Activated CD4-positive, alpha-beta T cell treated with anti-CD3 and anti-CD28 coated beads for 36 hours (primary cell): ENCODE data around the gene HLA-DOA. TPM values are rescaled to one million over a fixed set of nuclear protein-coding genes. Genes with fewer than 3 reads are reported as not detected.

Experiments
- ATAC-seq: fragments of 200-7000 bp; cut with Tn5 transposase; one replicate; pipeline ENCODE4 v1.10.0; 2021; ENCODE audit warnings: mild to moderate bottlenecking, moderate library complexity
- CTCF ChIA-PET: fragments of 350-600 bp; sonication (Branson Sonifier 250); formaldehyde crosslinking; loops from one replicate; lab custom pipeline; 2021; ENCODE audit warnings: antibody characterized with exemption; lab: Charles Lee
- POLR2A ChIA-PET: fragments of 350-600 bp; sonication (Branson Sonifier 250); formaldehyde crosslinking; loops from one replicate; lab custom pipeline; 2021; ENCODE audit warnings: antibody characterized with exemption, inconsistent platforms; lab: Charles Lee
- DNase-seq: peaks from one replicate; pipeline ENCODE4 v3.0.0-alpha.2; 2020
- H3K27ac Mint-ChIP-seq: one replicate; pipeline ENCODE4 v1.8.0; 2021; ENCODE audit warnings: mixed read lengths
- H3K27me3 Mint-ChIP-seq: one replicate; pipeline ENCODE4 v1.8.0; 2021; ENCODE audit warnings: mixed read lengths
- H3K36me3 Mint-ChIP-seq: one replicate; pipeline ENCODE4 v1.8.0; 2021; ENCODE audit warnings: low read depth, mixed read lengths
- H3K4me1 Mint-ChIP-seq: one replicate; pipeline ENCODE4 v1.8.0; 2021; ENCODE audit warnings: mixed read lengths
- H3K4me3 Mint-ChIP-seq: one replicate; pipeline ENCODE4 v1.8.0; 2021; ENCODE audit warnings: mild to moderate bottlenecking, moderate library complexity, mixed read lengths
- H3K9me3 Mint-ChIP-seq: one replicate; pipeline ENCODE4 v1.8.0; 2021; ENCODE audit warnings: low read depth, mixed read lengths
- intact Hi-C, 2 experiments: fragments of 100-400 bp; cut with DNase I in 1 of 2; cut with micrococcal nuclease in 1 of 2; formaldehyde crosslinking; loops; one replicate each; pipeline versions ENCODE4 v1.14.2 to v1.15.1; 2022 to 2024; cut with DNase I, micrococcal nuclease
- total RNA-seq, 2 experiments: library from RNA; stranded (reverse); gene quantifications; one replicate each; pipeline ENCODE4 v1.2.3, GENCODE V29; 2021

Gene HLA-DOA
- total RNA-seq, 2 experiments from 2014 or later = 1.7 to 3.3 TPM

DNA sequence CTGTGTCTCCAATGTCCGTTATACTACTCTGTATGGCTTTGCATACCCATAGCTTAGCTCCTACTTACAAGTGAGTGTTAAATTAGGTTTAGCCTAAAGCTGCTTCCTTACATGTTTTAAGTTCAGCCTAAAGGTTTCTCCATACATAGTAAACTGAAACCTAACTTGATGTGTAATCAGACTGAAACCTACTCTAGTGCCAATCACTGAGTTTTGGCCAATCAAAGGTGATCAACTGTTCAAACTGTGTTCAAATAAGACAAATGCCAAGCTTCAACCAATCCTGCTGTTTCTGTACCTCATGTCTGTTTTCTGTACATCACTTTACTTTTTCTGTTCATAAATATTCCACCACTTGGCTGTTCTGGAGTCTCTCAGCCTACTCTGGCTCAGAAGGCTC, 20.0 kb downstream of the HLA-DOA start:
- no peaks in the 10 kb centered on the region for H3K27me3 Mint-ChIP-seq
- H3K4me1 Mint-ChIP-seq = peaks cover 7% of the 10 kb centered on the region
- ChIA-PET POLR2A (no interaction called here), CTCF (interaction anchor here (0.6 to 7.6 kb wide), 10 partner anchors 9 to 121 kb away, joined by 3 to 154 read pairs (median 4); no protein-coding TSS in a partner anchor)
- H3K36me3 Mint-ChIP-seq = no peaks in the 10 kb centered on the region
- H3K4me3 Mint-ChIP-seq = no peak overlapping the region
- intact Hi-C loops = no loop called here
- H3K9me3 Mint-ChIP-seq = no peaks in the 10 kb centered on the region
- DNase-seq (no peak), ATAC-seq (peak; percentile 27)
- H3K27ac Mint-ChIP-seq = no peak overlapping the region

DNA sequence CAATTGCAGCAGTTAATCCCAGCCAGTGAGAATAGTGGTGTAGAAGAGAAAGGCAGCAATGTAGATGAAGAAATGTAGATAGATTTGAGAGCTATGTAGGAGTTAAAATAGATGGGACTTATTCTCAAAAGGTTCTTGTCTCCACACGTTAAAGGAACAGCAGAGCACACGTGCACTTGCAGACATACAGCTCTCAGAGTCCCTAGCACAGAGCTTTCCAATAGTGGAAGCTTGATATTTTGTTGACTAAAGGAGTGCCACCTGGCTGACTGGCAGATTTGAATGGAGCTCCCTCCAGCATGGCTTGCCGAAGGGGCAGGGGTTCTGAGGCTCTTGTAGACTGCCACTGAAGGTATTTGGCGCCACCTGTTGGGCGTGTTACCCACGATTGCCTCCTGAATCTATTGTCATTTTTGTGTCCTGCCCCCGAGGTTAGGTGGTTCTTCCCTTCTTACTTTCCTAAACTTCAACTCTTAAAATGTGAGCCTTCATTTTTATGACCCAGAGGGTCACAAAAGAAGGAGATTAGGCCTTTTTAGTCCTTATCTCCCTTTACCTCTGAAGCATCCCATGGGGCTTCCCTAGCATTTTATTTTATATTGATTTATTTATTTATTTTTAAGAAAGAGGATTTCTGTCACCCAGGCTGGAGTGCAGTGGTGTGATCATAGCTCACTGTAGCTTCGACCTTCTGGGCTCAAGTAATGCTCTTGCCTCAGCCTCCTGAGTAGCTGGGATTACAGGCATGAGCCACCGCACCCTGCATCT, 24.6 kb downstream of the HLA-DOA start:
- Mint-ChIP-seq H3K4me3 (no peak overlapping the region), H3K27me3 (no peaks in the 10 kb centered on the region), H3K4me1 (peaks cover 15% of the 10 kb centered on the region), H3K36me3 (peaks cover 20% of the 10 kb centered on the region), H3K9me3 (no peaks in the 10 kb centered on the region), H3K27ac (peak overlapping the region; percentile 44)
- ChIA-PET POLR2A (interaction anchor here (0.7 to 3.7 kb wide), 13 partner anchors 9 to 265 kb away, joined by 3 to 71 read pairs (median 3); partner anchors contain the start of genes BRD2, HLA-DMA and TAP2), CTCF (interaction anchor here (0.6 to 7.6 kb wide), 63 partner anchors 9 to 1197 kb away, joined by 3 to 172 read pairs (median 5); partner anchors contain the start of genes BRD2, HLA-DMA, HLA-DMB and PSMB9)
- intact Hi-C loops = loop anchor here (1.0 to 2.0 kb wide), 4 partner anchors 32 to 100 kb away; partner anchors contain the start of gene HLA-DMA (in 2 of the 2)
- DNase-seq (peak; percentile 96), ATAC-seq (peak; percentile 88)

DNA sequence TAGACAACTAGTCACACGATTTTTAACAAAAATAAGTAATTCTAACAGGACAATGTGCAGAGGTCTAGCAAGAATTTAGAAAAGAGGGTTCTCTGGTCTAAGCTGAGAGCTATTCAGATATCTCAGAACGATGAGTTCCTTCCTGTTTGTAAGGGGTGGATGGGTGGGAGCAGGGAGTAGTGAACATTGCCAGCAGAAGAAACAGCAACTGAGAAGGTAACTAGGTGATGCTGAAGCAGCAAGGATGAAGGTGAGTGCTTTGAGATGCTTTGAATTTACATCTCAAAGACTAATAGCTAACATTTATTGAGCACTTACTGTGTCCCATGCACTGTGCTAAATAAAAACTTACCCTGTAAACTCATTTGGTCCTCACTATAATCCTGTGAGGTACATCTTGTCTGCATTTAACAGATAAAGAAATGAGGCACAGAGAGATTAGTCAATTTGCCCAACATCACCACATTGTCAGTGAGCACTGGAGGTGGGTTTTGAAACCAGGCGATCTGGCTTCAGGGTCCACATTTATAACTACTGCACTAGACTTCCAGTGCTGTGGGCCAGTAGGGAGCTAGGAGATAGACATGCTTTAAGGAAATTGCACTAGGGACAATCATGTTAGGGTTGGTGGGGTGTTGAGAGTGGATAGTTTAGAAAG, 25.3 kb downstream of the HLA-DOA start:
- CTCF ChIA-PET = interaction anchor here (0.6 to 7.6 kb wide), 61 partner anchors 9 to 1196 kb away, joined by 3 to 172 read pairs (median 5); partner anchors contain the start of genes BRD2, HLA-DMA, HLA-DMB and PSMB9
- DNase-seq (no peak), ATAC-seq (peak; percentile 10)
- no peak overlapping the region for H3K4me3 Mint-ChIP-seq
- H3K36me3 Mint-ChIP-seq = peaks cover 26% of the 10 kb centered on the region
- POLR2A ChIA-PET = interaction anchor here (0.7 to 3.7 kb wide), 14 partner anchors 8 to 266 kb away, joined by 3 to 71 read pairs (median 3); partner anchors contain the start of genes BRD2, HLA-DMA and TAP2
- H3K27me3 Mint-ChIP-seq = no peaks in the 10 kb centered on the region
- no peaks in the 10 kb centered on the region for H3K9me3 Mint-ChIP-seq
- peak overlapping the region; percentile 44 for H3K27ac Mint-ChIP-seq
- intact Hi-C loops = loop anchor here (1.0 to 2.0 kb wide), 4 partner anchors 31 to 99 kb away; partner anchors contain the start of gene HLA-DMA (in 2 of the 2)
- H3K4me1 Mint-ChIP-seq = peaks cover 12% of the 10 kb centered on the region

DNA sequence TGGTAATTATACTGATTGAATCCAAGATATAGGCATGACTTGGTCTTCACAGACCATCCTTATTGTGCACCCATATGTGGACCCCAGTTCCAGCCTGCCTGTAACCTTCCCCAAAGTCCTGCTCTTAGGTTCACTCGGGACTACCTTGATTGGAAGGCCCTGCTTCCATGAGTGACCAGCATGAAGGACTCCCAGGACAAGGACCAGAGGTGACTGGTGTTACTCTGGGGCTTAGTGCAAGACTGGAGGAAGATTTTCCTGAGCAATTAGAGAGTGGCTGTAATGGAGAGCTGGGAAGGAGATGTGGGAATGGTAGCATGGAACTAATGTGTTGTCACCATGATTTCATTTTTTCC, 25.9 kb downstream of the HLA-DOA start:
- Mint-ChIP-seq H3K4me1 (peaks cover 17% of the 10 kb centered on the region), H3K4me3 (no peak overlapping the region)
- DNase-seq = no peak

DNA sequence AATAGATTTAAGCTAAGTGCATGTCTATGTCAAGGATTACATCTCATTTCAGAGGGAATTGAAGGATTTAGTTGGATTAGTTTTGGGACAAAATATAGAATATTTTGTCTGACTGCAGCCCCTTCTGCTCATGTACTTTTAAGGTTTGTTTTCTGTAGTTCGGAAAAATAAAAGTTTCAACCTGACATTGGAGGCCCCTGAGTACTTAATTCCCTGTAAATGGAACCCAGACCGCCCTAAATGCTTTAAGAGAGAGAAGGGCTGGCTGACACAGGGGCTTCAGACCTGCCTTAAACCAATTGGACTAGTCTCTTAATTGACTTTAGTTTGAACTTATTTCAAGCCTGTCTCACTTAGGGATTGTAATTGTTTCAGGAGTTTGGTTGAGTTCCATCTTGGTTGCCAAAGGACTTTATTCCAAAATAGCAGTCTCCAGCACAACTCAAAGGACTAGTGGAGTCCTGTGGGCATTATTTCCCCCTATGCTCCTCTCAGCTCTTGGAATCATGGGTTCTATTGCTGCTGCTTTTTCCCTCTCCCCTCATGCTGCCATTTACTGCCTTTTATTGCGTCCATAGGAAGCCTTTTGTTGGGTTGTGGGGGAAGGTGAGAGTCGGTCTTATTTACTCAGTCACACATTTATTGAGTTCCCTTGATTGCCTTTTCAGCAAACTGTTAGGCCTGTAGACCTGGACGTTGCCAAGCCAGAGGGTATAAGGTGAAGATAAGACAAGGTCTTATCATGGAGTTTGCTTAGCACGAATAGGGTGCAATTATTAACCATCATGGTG, 26.5 kb downstream of the HLA-DOA start:
- CTCF ChIA-PET = interaction anchor here (0.6 to 7.6 kb wide), 19 partner anchors 12 to 409 kb away, joined by 3 to 172 read pairs (median 27); partner anchors contain the start of genes BRD2, HLA-DMA, HLA-DMB and KIFC1
- H3K27ac Mint-ChIP-seq = no peak overlapping the region
- H3K27me3 Mint-ChIP-seq = no peaks in the 10 kb centered on the region
- H3K4me1 Mint-ChIP-seq = peaks cover 20% of the 10 kb centered on the region
- H3K4me3 Mint-ChIP-seq = no peak overlapping the region
- H3K9me3 Mint-ChIP-seq = no peaks in the 10 kb centered on the region
- POLR2A ChIA-PET = interaction anchor here (0.6 to 3.7 kb wide), 5 partner anchors 12 to 89 kb away, joined by 3 to 71 read pairs (median 4); partner anchors contain the start of gene BRD2
- intact Hi-C loops = no loop called here
- H3K36me3 Mint-ChIP-seq = peaks cover 38% of the 10 kb centered on the region
- DNase-seq (no peak), ATAC-seq (no peak)

More for the DNA sequence above, 25.9 kb downstream of the HLA-DOA start:
- ChIA-PET CTCF (interaction anchor here (0.6 to 7.6 kb wide), 18 partner anchors 10 to 408 kb away, joined by 3 to 172 read pairs (median 22); partner anchors contain the start of genes BRD2, HLA-DMA, HLA-DMB and KIFC1), POLR2A (interaction anchor here (1.0 to 3.7 kb wide), 5 partner anchors 12 to 128 kb away, joined by 3 to 71 read pairs (median 8); partner anchors contain the start of gene BRD2)
- no peaks in the 10 kb centered on the region for H3K9me3 Mint-ChIP-seq
- intact Hi-C loops = no loop called here
- H3K36me3 Mint-ChIP-seq = peaks cover 32% of the 10 kb centered on the region
- peak overlapping the region; percentile 32 for H3K27ac Mint-ChIP-seq
- H3K27me3 Mint-ChIP-seq = no peaks in the 10 kb centered on the region
- ATAC-seq = no peak

DNA sequence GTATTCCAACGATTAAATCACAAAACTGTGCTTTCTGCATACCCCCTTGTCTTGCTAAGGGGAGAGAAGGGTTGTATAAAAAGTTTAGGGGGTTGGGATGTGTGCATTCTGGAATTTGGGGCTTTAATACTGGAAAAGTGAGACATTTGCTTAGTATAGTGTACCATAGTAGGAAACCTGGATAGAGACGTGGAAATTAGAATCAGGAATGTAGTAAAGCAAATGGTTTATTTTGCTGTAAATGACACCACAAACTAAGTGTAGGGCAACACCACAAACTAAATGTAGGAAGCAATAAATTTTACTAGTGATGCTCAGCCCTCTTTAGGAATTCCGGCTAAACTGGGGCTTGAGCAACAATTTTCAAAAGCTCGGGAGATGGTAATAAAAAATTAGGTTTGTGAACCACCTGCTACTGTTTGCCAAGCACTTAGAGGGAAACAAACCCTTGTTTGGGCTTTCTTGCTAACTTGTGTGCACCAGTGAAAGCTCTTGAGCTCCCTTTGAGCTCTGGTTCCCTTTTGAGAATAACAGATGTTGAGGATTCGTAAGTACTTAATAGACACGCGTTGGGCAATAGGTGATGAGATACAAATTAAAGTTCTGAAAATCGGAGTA, 27.2 kb downstream of the HLA-DOA start:
- Mint-ChIP-seq H3K36me3 (peaks cover 45% of the 10 kb centered on the region), H3K4me1 (peaks cover 27% of the 10 kb centered on the region), H3K9me3 (no peaks in the 10 kb centered on the region), H3K27me3 (no peaks in the 10 kb centered on the region), H3K4me3 (no peak overlapping the region), H3K27ac (peak overlapping the region; percentile 22)
- DNase-seq (no peak), ATAC-seq (no peak)
- intact Hi-C loops = no loop called here
- ChIA-PET CTCF (interaction anchor here (0.6 to 7.6 kb wide), 11 partner anchors 11 to 143 kb away, joined by 3 to 172 read pairs (median 4); partner anchors contain the start of genes BRD2, HLA-DMA and TAP2), POLR2A (interaction anchor here (0.6 to 3.7 kb wide), 4 partner anchors 11 to 88 kb away, joined by 3 to 71 read pairs (median 4); partner anchors contain the start of gene BRD2)

DNA sequence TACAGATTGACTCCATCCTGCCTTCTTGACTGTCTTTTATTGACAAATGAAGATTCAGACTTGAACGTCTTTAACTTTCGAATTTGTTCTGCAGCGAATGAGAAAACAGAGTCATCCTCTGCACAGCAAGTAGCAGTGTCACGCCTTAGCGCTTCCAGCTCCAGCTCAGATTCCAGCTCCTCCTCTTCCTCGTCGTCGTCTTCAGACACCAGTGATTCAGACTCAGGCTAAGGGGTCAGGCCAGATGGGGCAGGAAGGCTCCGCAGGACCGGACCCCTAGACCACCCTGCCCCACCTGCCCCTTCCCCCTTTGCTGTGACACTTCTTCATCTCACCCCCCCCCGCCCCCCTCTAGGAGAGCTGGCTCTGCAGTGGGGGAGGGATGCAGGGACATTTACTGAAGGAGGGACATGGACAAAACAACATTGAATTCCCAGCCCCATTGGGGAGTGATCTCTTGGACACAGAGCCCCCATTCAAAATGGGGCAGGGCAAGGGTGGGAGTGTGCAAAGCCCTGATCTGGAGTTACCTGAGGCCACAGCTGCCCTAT, 28.8 kb downstream of the HLA-DOA start:
- Mint-ChIP-seq H3K27ac (no peak overlapping the region), H3K27me3 (no peaks in the 10 kb centered on the region), H3K9me3 (no peaks in the 10 kb centered on the region), H3K4me1 (peaks cover 43% of the 10 kb centered on the region), H3K36me3 (peaks cover 62% of the 10 kb centered on the region), H3K4me3 (no peak overlapping the region)
- ATAC-seq (no peak), DNase-seq (no peak)
- intact Hi-C loops = no loop called here
- ChIA-PET POLR2A (interaction anchor here (0.6 to 2.4 kb wide), 8 partner anchors 10 to 1241 kb away, joined by 3 to 41 read pairs (median 4); partner anchors contain the start of genes BRD2 and MSH5), CTCF (interaction anchor here (1.0 to 7.4 kb wide), 10 partner anchors 8 to 95 kb away, joined by 3 to 172 read pairs (median 6); partner anchors contain the start of genes BRD2, HLA-DMA and HLA-DMB)

DNA sequence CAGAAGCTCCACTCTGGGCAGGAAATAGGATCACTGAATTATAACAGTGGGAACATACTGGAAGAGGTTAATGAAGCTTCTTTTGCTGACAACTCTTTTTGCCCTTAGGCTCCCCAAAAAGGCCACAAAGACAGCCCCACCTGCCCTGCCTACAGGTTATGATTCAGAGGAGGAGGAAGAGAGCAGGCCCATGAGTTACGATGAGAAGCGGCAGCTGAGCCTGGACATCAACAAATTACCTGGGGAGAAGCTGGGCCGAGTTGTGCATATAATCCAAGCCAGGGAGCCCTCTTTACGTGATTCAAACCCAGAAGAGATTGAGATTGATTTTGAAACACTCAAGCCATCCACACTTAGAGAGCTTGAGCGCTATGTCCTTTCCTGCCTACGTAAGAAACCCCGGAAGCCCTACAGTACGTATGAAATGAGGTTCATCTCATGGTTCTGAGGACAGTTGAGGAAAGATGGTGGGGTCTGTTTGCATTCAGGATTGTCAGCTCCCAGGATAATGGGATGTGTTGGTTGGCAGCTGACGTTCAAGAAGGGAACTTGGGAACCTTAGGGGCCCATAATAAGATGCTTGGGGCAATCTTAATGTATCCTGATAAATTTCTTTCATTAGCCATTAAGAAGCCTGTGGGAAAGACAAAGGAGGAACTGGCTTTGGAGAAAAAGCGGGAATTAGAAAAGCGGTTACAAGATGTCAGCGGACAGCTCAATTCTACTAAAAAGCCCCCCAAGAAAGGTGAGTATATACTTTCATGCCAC, 29.5 kb downstream of the HLA-DOA start:
- POLR2A ChIA-PET = interaction anchor here (0.9 to 2.4 kb wide), 7 partner anchors 9 to 785 kb away, joined by 3 to 41 read pairs (median 4); partner anchors contain the start of gene BRD2
- Mint-ChIP-seq H3K27ac (no peak overlapping the region), H3K4me1 (peaks cover 50% of the 10 kb centered on the region), H3K9me3 (no peaks in the 10 kb centered on the region), H3K27me3 (no peaks in the 10 kb centered on the region), H3K4me3 (no peak overlapping the region), H3K36me3 (peaks cover 68% of the 10 kb centered on the region)
- intact Hi-C loops = loop anchor here (10.0 kb wide), 2 partner anchors 785 to 1005 kb away; partner anchors contain the start of genes DXO (in 1 of the 2), GPSM3 (in 1 of the 2) and PBX2 (in 1 of the 2)
- no peak for DNase-seq
- CTCF ChIA-PET = interaction anchor here (0.6 to 3.6 kb wide), 10 partner anchors 9 to 312 kb away, joined by 3 to 36 read pairs (median 5); partner anchors contain the start of genes HLA-DMA and HLA-DMB
- no peak for ATAC-seq

DNA sequence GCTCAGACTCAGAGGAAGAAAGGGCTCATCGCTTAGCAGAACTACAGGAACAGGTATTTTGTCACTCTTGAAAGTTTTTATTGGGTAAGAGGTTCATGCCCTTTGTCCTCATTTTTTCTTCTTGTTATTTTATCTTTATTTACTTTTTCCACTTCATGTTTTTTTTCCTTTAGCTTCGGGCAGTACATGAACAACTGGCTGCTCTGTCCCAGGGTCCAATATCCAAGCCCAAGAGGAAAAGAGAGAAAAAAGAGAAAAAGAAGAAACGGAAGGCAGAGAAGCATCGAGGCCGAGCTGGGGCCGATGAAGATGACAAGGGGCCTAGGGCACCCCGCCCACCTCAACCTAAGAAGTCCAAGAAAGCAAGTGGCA, 31.5 kb downstream of the HLA-DOA start:
- DNase-seq = no peak
- peaks cover 39% of the 10 kb centered on the region for H3K4me1 Mint-ChIP-seq
- peaks cover 88% of the 10 kb centered on the region for H3K36me3 Mint-ChIP-seq
- intact Hi-C loops = loop anchor here (10.0 kb wide), 2 partner anchors 783 to 1003 kb away; partner anchors contain the start of genes DXO (in 1 of the 2), GPSM3 (in 1 of the 2) and PBX2 (in 1 of the 2)
- H3K27ac Mint-ChIP-seq = peak overlapping the region; percentile 61
- no peak overlapping the region for H3K4me3 Mint-ChIP-seq
- ChIA-PET CTCF (interaction anchor here (1.1 to 13.4 kb wide), 4 partner anchors 10 to 92 kb away, joined by 3 to 197 read pairs (median 4); partner anchors contain the start of genes BRD2 and HLA-DMA), POLR2A (interaction anchor here (0.7 to 1.9 kb wide), 3 partner anchors 9 to 25 kb away, joined by 3 to 8 read pairs (median 5); partner anchors contain the start of genes BRD2 and HLA-DMA)
- no peaks in the 10 kb centered on the region for H3K9me3 Mint-ChIP-seq
- no peaks in the 10 kb centered on the region for H3K27me3 Mint-ChIP-seq
- no peak for ATAC-seq
